Lower leg skin (tissue), 3 donors: ENCODE measurements around the gene LYPLA2.

Source experiments
- POLR2A ChIP-seq, 2 donors: fragments of 450-650 bp; IDR thresholded peaks; one replicate each; pipeline ENCODE4 v1.6.1; 2016 to 2017; ENCODE audit warnings: antibody characterized with exemption in 2 of 2, mild to moderate bottlenecking in 1 of 2, moderate library complexity in 1 of 2
- TF ChIP-seq, protein P1 (sequence below), 3 donors: fragments of 450-650 bp; IDR thresholded peaks; one replicate each; pipeline ENCODE4 v1.5.1; 2016; ENCODE audit warnings: antibody characterized with exemption in 3 of 3, mild to moderate bottlenecking in 3 of 3, moderate library complexity in 2 of 3

GRCh38 chr1:23756676-23757075, 34.3 kb upstream of the LYPLA2 start:
- TF ChIP-seq, protein P1, sequence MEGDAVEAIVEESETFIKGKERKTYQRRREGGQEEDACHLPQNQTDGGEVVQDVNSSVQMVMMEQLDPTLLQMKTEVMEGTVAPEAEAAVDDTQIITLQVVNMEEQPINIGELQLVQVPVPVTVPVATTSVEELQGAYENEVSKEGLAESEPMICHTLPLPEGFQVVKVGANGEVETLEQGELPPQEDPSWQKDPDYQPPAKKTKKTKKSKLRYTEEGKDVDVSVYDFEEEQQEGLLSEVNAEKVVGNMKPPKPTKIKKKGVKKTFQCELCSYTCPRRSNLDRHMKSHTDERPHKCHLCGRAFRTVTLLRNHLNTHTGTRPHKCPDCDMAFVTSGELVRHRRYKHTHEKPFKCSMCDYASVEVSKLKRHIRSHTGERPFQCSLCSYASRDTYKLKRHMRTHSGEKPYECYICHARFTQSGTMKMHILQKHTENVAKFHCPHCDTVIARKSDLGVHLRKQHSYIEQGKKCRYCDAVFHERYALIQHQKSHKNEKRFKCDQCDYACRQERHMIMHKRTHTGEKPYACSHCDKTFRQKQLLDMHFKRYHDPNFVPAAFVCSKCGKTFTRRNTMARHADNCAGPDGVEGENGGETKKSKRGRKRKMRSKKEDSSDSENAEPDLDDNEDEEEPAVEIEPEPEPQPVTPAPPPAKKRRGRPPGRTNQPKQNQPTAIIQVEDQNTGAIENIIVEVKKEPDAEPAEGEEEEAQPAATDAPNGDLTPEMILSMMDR (IDR thresholded peaks at IDR 0.05) = no peak
- TF ChIP-seq POLR2A (IDR thresholded peaks at IDR 0.05) = no peak
